Glomerular endothelial cell (primary cell): Measurements from ENCODE around the gene B3GNT3. TPM values are rescaled to one million over a fixed set of nuclear protein-coding genes. Genes with fewer than 3 reads are reported as not detected.
"Not testable (repeated sequence)": the region's sequence is repeated elsewhere in the genome, so short reads cannot be mapped to it uniquely, and the experiment has no call there.

Source experiments
- DNase-seq: peaks from one replicate; pipeline ENCODE4 v3.0.0-alpha.2; 2011; ENCODE audit warnings: low read depth, low spot score; ENCODE audit errors: extremely low read depth
- total RNA-seq: library from RNA; depleted of rRNA; stranded (reverse); fragments of >200 nt; gene quantifications from 2 replicates; pipeline ENCODE4 v1.2.3, GENCODE V29; 2015

Gene B3GNT3
- total RNA-seq, 1 donor from 2014 or later, result not detected

- no peak for DNase-seq
Measured at GRCh38 chr19:17796013-17796837, 1.3 kb downstream of the B3GNT3 start.

- DNase-seq, result no peak
Measured at GRCh38 chr19:17796838-17797423, 2.0 kb downstream of the B3GNT3 start.

GRCh38 chr19:17797424-17798201 lies 2.7 kb downstream of the B3GNT3 start:
- DNase-seq, result no peak

- not testable (repeated sequence) for DNase-seq
Measured at GRCh38 chr19:17798599-17798998, 3.7 kb downstream of the B3GNT3 start.

- DNase-seq, result no peak
Measured at GRCh38 chr19:17802137-17802858, 7.4 kb downstream of the B3GNT3 start.

GRCh38 chr19:17803264-17803896 lies 8.4 kb downstream of the B3GNT3 start:
- DNase-seq, result no peak

DNA sequence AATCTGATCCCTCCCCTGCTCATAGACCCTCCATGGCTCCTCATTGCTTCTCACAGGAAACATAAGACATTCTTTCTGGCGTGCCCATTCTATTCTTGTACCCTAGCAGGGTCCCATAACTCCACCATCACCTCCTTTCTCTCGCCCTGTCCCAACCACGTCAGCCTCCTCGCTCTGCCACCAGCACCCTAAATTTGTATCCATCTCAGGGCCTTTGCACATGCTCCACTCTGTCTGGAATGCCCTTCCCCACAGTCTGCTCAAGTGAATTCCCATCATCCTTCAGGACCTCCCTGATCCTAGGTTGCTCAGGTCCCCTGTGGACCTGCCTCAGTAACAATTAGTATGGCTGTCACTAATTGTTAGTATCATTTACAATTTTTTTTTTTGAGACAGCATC lies 10.5 kb downstream of the B3GNT3 start:
- DNase-seq, result no peak

GRCh38 chr19:17806945-17807344 lies 12.0 kb downstream of the B3GNT3 start:
- no peak for DNase-seq

DNA sequence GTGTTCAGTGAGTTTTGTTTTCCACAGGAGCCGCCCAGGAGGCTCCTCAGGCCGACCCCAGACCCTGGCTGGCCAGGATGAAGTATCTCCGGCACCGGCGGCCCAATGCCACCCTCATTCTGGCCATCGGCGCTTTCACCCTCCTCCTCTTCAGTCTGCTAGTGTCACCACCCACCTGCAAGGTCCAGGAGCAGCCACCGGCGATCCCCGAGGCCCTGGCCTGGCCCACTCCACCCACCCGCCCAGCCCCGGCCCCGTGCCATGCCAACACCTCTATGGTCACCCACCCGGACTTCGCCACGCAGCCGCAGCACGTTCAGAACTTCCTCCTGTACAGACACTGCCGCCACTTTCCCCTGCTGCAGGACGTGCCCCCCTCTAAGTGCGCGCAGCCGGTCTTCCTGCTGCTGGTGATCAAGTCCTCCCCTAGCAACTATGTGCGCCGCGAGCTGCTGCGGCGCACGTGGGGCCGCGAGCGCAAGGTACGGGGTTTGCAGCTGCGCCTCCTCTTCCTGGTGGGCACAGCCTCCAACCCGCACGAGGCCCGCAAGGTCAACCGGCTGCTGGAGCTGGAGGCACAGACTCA lies 12.9 kb downstream of the B3GNT3 start:
- no peak for DNase-seq

DNA sequence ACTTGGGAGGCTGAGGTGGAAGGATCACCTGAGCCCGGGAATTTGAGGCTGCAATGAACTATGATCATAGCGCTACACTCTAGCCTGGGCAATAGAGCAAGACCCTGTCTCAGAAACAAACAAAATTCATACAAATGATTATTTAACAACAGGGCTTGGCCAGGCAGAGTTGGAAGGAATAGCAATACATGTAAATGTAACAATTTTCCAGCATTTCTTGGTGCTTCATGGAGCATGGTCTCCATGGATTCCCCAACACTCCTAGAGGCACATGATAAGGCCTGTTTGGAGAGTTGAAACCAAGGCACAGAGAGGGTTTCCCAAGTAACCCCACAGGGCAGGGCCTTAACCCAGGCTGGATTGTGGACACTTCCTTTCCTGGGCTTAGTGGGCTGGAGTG lies 16.2 kb downstream of the B3GNT3 start:
- DNase-seq, result no peak

DNA sequence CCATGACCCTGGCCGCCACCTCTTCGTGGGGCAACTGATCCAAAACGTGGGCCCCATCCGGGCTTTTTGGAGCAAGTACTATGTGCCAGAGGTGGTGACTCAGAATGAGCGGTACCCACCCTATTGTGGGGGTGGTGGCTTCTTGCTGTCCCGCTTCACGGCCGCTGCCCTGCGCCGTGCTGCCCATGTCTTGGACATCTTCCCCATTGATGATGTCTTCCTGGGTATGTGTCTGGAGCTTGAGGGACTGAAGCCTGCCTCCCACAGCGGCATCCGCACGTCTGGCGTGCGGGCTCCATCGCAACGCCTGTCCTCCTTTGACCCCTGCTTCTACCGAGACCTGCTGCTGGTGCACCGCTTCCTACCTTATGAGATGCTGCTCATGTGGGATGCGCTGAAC lies 16.7 kb downstream of the B3GNT3 start:
- DNase-seq, result no peak

GRCh38 chr19:17812099-17812498 lies 17.2 kb downstream of the B3GNT3 start:
- no peak for DNase-seq

DNA sequence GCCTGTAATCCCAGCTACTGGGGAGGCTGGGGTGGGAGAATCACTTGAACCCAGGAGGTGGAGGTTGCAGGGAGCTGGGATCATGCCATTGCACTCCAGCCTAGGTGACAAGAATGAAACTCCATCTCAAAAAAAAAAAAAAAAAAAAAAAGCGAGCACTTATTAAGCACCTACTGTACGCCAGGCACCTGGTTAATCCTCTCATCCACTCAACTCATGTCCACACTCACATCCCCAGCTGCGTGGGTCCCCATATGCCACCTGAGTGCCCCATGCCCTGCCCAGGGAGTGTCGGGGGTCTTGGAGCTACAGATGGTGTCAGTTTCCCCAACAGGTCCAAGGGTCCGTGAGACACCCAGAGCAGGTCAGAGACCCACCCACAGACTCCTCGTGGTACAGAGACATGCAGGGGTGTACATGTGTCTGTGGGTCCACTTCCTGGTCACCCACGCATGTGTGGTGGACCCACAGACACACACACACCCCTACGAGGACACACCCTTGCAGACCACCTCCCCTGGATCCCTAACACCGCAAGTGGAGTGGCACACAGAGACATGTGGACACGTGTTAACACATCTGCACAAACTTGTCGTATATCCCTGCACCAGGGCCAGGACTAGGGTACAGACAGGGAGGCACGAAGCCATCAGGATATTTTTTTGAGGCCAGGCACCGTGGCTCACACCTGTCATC lies 22.9 kb downstream of the B3GNT3 start:
- no peak for DNase-seq

- DNase-seq, result no peak
Measured at GRCh38 chr19:17821190-17821589, 26.3 kb downstream of the B3GNT3 start, which contains the start of gene INSL3. Gene INSL3, minus strand, starts transcription at chr19:17821519. Its CDS starts 13 bp downstream, at chr19:17821506.

- DNase-seq, result no peak
Measured at GRCh38 chr19:17824339-17824738, 29.4 kb downstream of the B3GNT3 start.

DNA sequence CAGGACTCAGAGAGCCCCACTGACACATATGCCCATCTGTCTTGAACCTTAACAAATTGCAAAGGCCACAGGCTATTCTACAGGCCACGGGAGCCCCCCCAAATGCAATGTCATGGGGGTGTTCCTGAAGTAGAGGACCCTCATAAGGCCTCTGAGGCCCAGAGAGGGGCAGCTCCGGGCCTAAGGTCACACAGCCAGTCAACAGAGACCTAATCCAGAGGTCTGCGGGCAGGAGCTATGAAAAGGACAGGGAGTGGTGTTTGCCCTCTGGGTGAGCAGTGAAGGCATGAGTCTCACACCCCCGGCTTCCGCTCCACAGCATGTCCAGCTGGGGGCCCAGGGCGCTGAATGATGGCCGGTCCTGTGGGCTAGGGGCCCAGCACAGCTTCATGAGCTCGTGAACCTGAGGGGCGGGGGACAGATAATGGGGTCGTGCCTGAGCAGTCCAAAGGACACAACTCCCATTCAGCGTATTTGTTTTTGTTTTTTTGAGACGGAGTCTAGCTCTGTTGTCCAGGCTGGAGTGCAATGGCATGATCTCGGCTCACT lies 31.6 kb downstream of the B3GNT3 start:
- DNase-seq, result no peak

- DNase-seq, result no peak
Measured at GRCh38 chr19:17829855-17830566, 35.1 kb downstream of the B3GNT3 start.
